H1 (cell line): Measurements from ENCODE around the gene SGCE.

Experiments used
- CBX8 ChIP-seq: fragments of 300-800, 300-1000 bp; sonication (generic); IDR thresholded peaks from 2 replicates; pipeline ENCODE4 v1.7.1; 2016; ENCODE audit warnings: low read depth, low read length, borderline replicate concordance
- EP300 ChIP-seq, 2 experiments: IDR thresholded peaks; 1 replicate in 1 of 2; 2 replicates in 1 of 2; pipeline ENCODE4 v1.6.1; 2011 to 2012; ENCODE audit warnings: low read depth in 2 of 2, low read length in 2 of 2, mild to moderate bottlenecking in 2 of 2, borderline replicate concordance in 1 of 2, inconsistent platforms in 1 of 2, moderate library complexity in 1 of 2
- FOSL1 ChIP-seq: IDR thresholded peaks from 2 replicates; pipeline ENCODE4 v1.6.1; 2011; ENCODE audit warnings: mild to moderate bottlenecking, low read depth, low read length, moderate library complexity; ENCODE audit not compliant: insufficient read depth
- GABPA ChIP-seq: IDR thresholded peaks from 2 replicates; pipeline ENCODE4 v1.6.1; 2011; ENCODE audit warnings: mild to moderate bottlenecking, low read length, moderate library complexity, borderline replicate concordance; ENCODE audit not compliant: insufficient read depth
- HDAC2 ChIP-seq, 2 experiments: fragments of 300-600 bp in 1 of 2; sonication (generic) in 1 of 2; IDR thresholded peaks; 2 replicates each; pipeline ENCODE4 v1.6.1; 2011 to 2012; ENCODE audit warnings: low read depth in 2 of 2, low read length in 2 of 2, mild to moderate bottlenecking in 2 of 2, moderate library complexity in 2 of 2, borderline replicate concordance in 1 of 2, inconsistent platforms in 1 of 2
- JUN ChIP-seq: IDR thresholded peaks from 2 replicates; pipeline ENCODE4 v1.6.1; 2011; ENCODE audit warnings: low read depth, mild to moderate bottlenecking, improper control_type of control experiment, low read length
- POLR2A ChIP-seq, 2 experiments: IDR thresholded peaks; 1 replicate in 1 of 2; 2 replicates in 1 of 2; pipeline ENCODE4 v1.6.1; 2011; ENCODE audit warnings: low read depth in 2 of 2, low read length in 2 of 2, mild to moderate bottlenecking in 2 of 2; ENCODE audit errors: control extremely low read depth in 1 of 2
- POU5F1 ChIP-seq: IDR thresholded peaks from 2 replicates; pipeline ENCODE4 v1.6.1; 2011; ENCODE audit warnings: low read depth, mild to moderate bottlenecking, low read length, moderate library complexity
- SP1 ChIP-seq: IDR thresholded peaks from 2 replicates; pipeline ENCODE4 v1.6.1; 2011; ENCODE audit warnings: low read depth, low read length
- TF ChIP-seq, protein P1 (sequence below), 3 experiments: IDR thresholded peaks; 1 replicate in 2 of 3; 2 replicates in 1 of 3; pipeline versions ENCODE4 v1.5.1 to v1.6.1; 2011; ENCODE audit warnings: low read length in 3 of 3, mild to moderate bottlenecking in 3 of 3, inconsistent platforms in 2 of 3, low read depth in 1 of 3, moderate library complexity in 1 of 3; ENCODE audit not compliant: insufficient read depth in 1 of 3; ENCODE audit errors: control extremely low read depth in 1 of 3
- TF ChIP-seq, protein P2 (sequence below): IDR thresholded peaks from 2 replicates; pipeline ENCODE4 v1.6.1; 2012; ENCODE audit warnings: low read length, inconsistent platforms
- TF ChIP-seq, protein P3 (sequence below): IDR thresholded peaks from 2 replicates; pipeline ENCODE4 v1.6.1; 2012; ENCODE audit warnings: inconsistent platforms

DNA sequence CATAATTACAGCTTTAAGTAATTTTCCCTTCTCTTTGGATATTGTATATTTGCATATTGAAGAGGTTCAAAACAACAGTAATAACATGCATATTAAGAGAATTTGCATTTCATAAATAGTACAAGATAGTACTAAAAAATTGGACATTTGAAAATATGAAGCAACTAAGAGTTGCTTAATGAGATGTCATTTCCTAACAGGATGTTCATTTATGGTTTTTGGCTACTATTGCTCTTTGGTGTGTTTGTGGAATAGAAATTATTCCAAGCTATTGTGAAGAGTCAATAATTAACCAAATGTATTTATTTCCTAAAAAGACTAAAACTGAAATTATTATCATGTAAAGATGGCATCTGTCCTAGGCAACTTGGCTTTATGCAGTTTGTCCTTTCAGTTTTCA, 4.1 kb upstream of the SGCE start:
- TF ChIP-seq EP300 (IDR thresholded peaks at IDR 0.05; ENCODE audit: borderline replicate concordance in 1 of 2, low read depth in 2 of 2, low read length in 2 of 2) (no peak), HDAC2 (IDR thresholded peaks at IDR 0.05; ENCODE audit: borderline replicate concordance in 1 of 2, low read depth in 2 of 2, low read length in 2 of 2) (no peak), POLR2A (IDR thresholded peaks at IDR 0.05; ENCODE audit: control extremely low read depth in 1 of 2, low read depth in 2 of 2, low read length in 2 of 2) (no peak), FOSL1 (no peak), GABPA (no peak), SP1 (no peak), CBX8 (no peak), JUN (no peak), POU5F1 (no peak)
- TF ChIP-seq, protein P1, sequence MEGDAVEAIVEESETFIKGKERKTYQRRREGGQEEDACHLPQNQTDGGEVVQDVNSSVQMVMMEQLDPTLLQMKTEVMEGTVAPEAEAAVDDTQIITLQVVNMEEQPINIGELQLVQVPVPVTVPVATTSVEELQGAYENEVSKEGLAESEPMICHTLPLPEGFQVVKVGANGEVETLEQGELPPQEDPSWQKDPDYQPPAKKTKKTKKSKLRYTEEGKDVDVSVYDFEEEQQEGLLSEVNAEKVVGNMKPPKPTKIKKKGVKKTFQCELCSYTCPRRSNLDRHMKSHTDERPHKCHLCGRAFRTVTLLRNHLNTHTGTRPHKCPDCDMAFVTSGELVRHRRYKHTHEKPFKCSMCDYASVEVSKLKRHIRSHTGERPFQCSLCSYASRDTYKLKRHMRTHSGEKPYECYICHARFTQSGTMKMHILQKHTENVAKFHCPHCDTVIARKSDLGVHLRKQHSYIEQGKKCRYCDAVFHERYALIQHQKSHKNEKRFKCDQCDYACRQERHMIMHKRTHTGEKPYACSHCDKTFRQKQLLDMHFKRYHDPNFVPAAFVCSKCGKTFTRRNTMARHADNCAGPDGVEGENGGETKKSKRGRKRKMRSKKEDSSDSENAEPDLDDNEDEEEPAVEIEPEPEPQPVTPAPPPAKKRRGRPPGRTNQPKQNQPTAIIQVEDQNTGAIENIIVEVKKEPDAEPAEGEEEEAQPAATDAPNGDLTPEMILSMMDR (IDR thresholded peaks at IDR 0.05; ENCODE audit: control extremely low read depth in 1 of 3, insufficient read depth in 1 of 3, low read depth in 1 of 3, low read length in 3 of 3): no peak
- TF ChIP-seq, protein P2, sequence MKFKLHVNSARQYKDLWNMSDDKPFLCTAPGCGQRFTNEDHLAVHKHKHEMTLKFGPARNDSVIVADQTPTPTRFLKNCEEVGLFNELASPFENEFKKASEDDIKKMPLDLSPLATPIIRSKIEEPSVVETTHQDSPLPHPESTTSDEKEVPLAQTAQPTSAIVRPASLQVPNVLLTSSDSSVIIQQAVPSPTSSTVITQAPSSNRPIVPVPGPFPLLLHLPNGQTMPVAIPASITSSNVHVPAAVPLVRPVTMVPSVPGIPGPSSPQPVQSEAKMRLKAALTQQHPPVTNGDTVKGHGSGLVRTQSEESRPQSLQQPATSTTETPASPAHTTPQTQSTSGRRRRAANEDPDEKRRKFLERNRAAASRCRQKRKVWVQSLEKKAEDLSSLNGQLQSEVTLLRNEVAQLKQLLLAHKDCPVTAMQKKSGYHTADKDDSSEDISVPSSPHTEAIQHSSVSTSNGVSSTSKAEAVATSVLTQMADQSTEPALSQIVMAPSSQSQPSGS: no peak
- TF ChIP-seq, protein P3, sequence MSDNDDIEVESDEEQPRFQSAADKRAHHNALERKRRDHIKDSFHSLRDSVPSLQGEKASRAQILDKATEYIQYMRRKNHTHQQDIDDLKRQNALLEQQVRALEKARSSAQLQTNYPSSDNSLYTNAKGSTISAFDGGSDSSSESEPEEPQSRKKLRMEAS: no peak
